SK-N-SH treated with all-trans-retinoic acid at 6 μM for 48 hours (cell line): Measurements from ENCODE around the gene BEST3.

Source experiments
- ATAC-seq: fragments of 200-7000 bp; cut with Tn5 transposase; 3 replicates; pipeline ENCODE4 v1.9.1; 2020; ENCODE audit warnings: mild to moderate bottlenecking, moderate library complexity
- ARNTL ChIP-seq: fragments of 450-650 bp; formaldehyde crosslinking; IDR thresholded peaks from 2 replicates; pipeline ENCODE4 v1.5.0; 2020; ENCODE audit warnings: low read depth, mild to moderate bottlenecking, moderate library complexity, borderline replicate concordance
- CREB5 ChIP-seq: fragments of 250-450 bp; sonication (Bioruptor Pico); IDR thresholded peaks from 2 replicates; pipeline ENCODE4 v1.5.1; 2020; ENCODE audit warnings: low read depth, mild to moderate bottlenecking, moderate library complexity
- CSDC2 ChIP-seq: fragments of 250-450 bp; sonication (Bioruptor Pico); IDR thresholded peaks from 2 replicates; pipeline ENCODE4 v1.5.0; 2020; ENCODE audit warnings: mild to moderate bottlenecking, moderate library complexity
- CSRNP3 ChIP-seq: fragments of 250-450 bp; sonication (Bioruptor Pico); IDR thresholded peaks from 2 replicates; pipeline ENCODE4 v1.5.1; 2021; ENCODE audit warnings: mild to moderate bottlenecking, moderate library complexity
- GLIS3 ChIP-seq: fragments of 250-450 bp; sonication (Bioruptor Pico); IDR thresholded peaks from 2 replicates; pipeline ENCODE4 v1.5.0; 2020; ENCODE audit warnings: mild to moderate bottlenecking, moderate library complexity
- ISL1 ChIP-seq: fragments of 250-450 bp; sonication (Bioruptor Pico); IDR thresholded peaks from 2 replicates; pipeline ENCODE4 v2.1.2; 2022; ENCODE audit warnings: mild to moderate bottlenecking, moderate library complexity
- OSR1 ChIP-seq: fragments of 250-450 bp; sonication (Bioruptor Pico); IDR thresholded peaks from 2 replicates; pipeline ENCODE4 v1.8.0; 2022; ENCODE audit warnings: moderate library complexity, mild to moderate bottlenecking, inconsistent platforms
- PATZ1 ChIP-seq: fragments of 250-450 bp; sonication (Bioruptor Pico); IDR thresholded peaks from 2 replicates; pipeline ENCODE4 v1.8.0; 2020; ENCODE audit warnings: mild to moderate bottlenecking, moderate library complexity, borderline replicate concordance
- POU6F1 ChIP-seq: fragments of 250-450 bp; sonication (Bioruptor Pico); IDR thresholded peaks from 2 replicates; pipeline ENCODE4 v1.8.0; 2021; ENCODE audit warnings: low read depth, mild to moderate bottlenecking, moderate library complexity, borderline replicate concordance
- PPARA ChIP-seq: fragments of 250-450 bp; sonication (Bioruptor Pico); IDR thresholded peaks from 2 replicates; pipeline ENCODE4 v1.5.0; 2020; ENCODE audit warnings: mild to moderate bottlenecking, borderline replicate concordance
- RARB ChIP-seq: fragments of 250-450 bp; sonication (Bioruptor Pico); IDR thresholded peaks from 2 replicates; pipeline ENCODE4 v1.8.0; 2021; ENCODE audit warnings: mild to moderate bottlenecking, moderate library complexity
- SNAI2 ChIP-seq: fragments of 250-450 bp; sonication (Bioruptor Pico); IDR thresholded peaks from 2 replicates; pipeline ENCODE4 v1.5.0; 2020; ENCODE audit warnings: mild to moderate bottlenecking, moderate library complexity
- TCF4 ChIP-seq: fragments of 250-450 bp; sonication (Bioruptor Pico); IDR thresholded peaks from 2 replicates; pipeline ENCODE4 v1.8.0; 2021; ENCODE audit warnings: mild to moderate bottlenecking, moderate library complexity, borderline replicate concordance
- TOX ChIP-seq: fragments of 250-450 bp; sonication (Bioruptor Pico); IDR thresholded peaks from 2 replicates; pipeline ENCODE4 v1.8.0; 2021; ENCODE audit warnings: mild to moderate bottlenecking, moderate library complexity, borderline replicate concordance
- TSHZ2 ChIP-seq: fragments of 250-450 bp; sonication (Bioruptor Pico); IDR thresholded peaks from 2 replicates; pipeline ENCODE4 v1.5.0; 2020; ENCODE audit warnings: mild to moderate bottlenecking, moderate library complexity
- ZFP3 ChIP-seq: fragments of 250-450 bp; sonication (Bioruptor Pico); IDR thresholded peaks from 2 replicates; pipeline ENCODE4 v1.5.0; 2020; ENCODE audit warnings: mild to moderate bottlenecking, moderate library complexity
- ZFP30 ChIP-seq: fragments of 450-650 bp; formaldehyde crosslinking; IDR thresholded peaks from 2 replicates; pipeline ENCODE4 v1.5.0; 2022; ENCODE audit warnings: mild to moderate bottlenecking, moderate library complexity
- ZNF565 ChIP-seq: fragments of 450-650 bp; formaldehyde crosslinking; conservative IDR thresholded peaks from 2 replicates; pipeline ENCODE4 v1.5.0; 2020; ENCODE audit warnings: low read depth, mild to moderate bottlenecking, moderate library complexity
- ZNF70 ChIP-seq: fragments of 450-650 bp; formaldehyde crosslinking; IDR thresholded peaks from 2 replicates; pipeline ENCODE4 v1.5.0; 2020; ENCODE audit warnings: mild to moderate bottlenecking, moderate library complexity
- ZNF8 ChIP-seq: fragments of 450-650 bp; formaldehyde crosslinking; IDR thresholded peaks from 2 replicates; pipeline ENCODE4 v1.5.0; 2020; ENCODE audit warnings: mild to moderate bottlenecking, moderate library complexity

BEST3 gene

GRCh38 chr12:69655616-69656340, 43.3 kb downstream of the BEST3 start:
- TF ChIP-seq ISL1 (CRISPR knock-in tag) (peak; percentile 69), ZFP3 (CRISPR knock-in tag) (no peak), PATZ1 (CRISPR knock-in tag) (no peak), ZNF565 (no peak), OSR1 (CRISPR knock-in tag) (no peak), CREB5 (CRISPR knock-in tag) (peak; percentile 86; the same call in 1 of the 2 replicates), RARB (CRISPR knock-in tag) (no peak), SNAI2 (CRISPR knock-in tag) (no peak)
- ATAC-seq, result peak; percentile 97

GRCh38 chr12:69653703-69654102, 45.4 kb downstream of the BEST3 start:
- ATAC-seq, result no peak
- TF ChIP-seq ISL1 (CRISPR knock-in tag), result no peak
- no peak for TF ChIP-seq ZNF70
- no peak for TF ChIP-seq ZNF8 (CRISPR knock-in tag)
- TF ChIP-seq POU6F1 (CRISPR knock-in tag), result no peak
- TF ChIP-seq ZNF565, result no peak
- no peak for TF ChIP-seq SNAI2 (CRISPR knock-in tag)
- no peak for TF ChIP-seq PPARA (CRISPR knock-in tag)
- no peak for TF ChIP-seq CREB5 (CRISPR knock-in tag)
- no peak for TF ChIP-seq ARNTL
- no peak for TF ChIP-seq RARB (CRISPR knock-in tag)
- no peak for TF ChIP-seq CSRNP3 (CRISPR knock-in tag)
- TF ChIP-seq TSHZ2, result no peak
- TF ChIP-seq CSDC2 (CRISPR knock-in tag), result no peak
- TF ChIP-seq TCF4, result no peak
- TF ChIP-seq PATZ1 (CRISPR knock-in tag), result no peak
- no peak for TF ChIP-seq ZFP30 (CRISPR knock-in tag)
- TF ChIP-seq GLIS3 (CRISPR knock-in tag), result no peak
- no peak for TF ChIP-seq TOX (CRISPR knock-in tag)
